PFSK-1 (cell line): ENCODE results near the gene CCDC88C.

Experiments used
- FOXP2 ChIP-seq: optimal IDR thresholded peaks from 2 replicates; pipeline ENCODE3; 2011; ENCODE audit warnings: borderline replicate concordance, control low read depth, inconsistent platforms; ENCODE audit not compliant: insufficient read depth; ENCODE audit errors: extremely low read length, extremely low read depth
- POLR2AphosphoS5 ChIP-seq: IDR thresholded peaks from 2 replicates; pipeline ENCODE4 v1.6.1; 2012; ENCODE audit warnings: low read depth, mild to moderate bottlenecking, control low read depth, low read length, moderate library complexity
- SIN3A ChIP-seq: IDR thresholded peaks from 2 replicates; pipeline ENCODE4 v1.6.1; 2012; ENCODE audit warnings: mild to moderate bottlenecking, low read length, moderate library complexity, borderline replicate concordance; ENCODE audit not compliant: insufficient read depth
- TAF1 ChIP-seq: IDR thresholded peaks from 2 replicates; pipeline ENCODE4 v1.6.1; 2012; ENCODE audit warnings: low read length, control low read depth, borderline replicate concordance; ENCODE audit not compliant: insufficient read depth
- TF ChIP-seq, protein P1 (sequence below), 2 experiments: IDR thresholded peaks; 2 replicates each; pipeline versions ENCODE4 v1.6.1 to v1.8.0; 2011 to 2012; ENCODE audit warnings: low read depth in 2 of 2, low read length in 2 of 2, control low read depth in 1 of 2, inconsistent platforms in 1 of 2, mild to moderate bottlenecking in 1 of 2, moderate library complexity in 1 of 2; ENCODE audit not compliant: insufficient read depth in 1 of 2

The CCDC88C gene

GRCh38 chr14:91414475-91414833, 3.2 kb downstream of the CCDC88C start:
- TF ChIP-seq, protein P1, sequence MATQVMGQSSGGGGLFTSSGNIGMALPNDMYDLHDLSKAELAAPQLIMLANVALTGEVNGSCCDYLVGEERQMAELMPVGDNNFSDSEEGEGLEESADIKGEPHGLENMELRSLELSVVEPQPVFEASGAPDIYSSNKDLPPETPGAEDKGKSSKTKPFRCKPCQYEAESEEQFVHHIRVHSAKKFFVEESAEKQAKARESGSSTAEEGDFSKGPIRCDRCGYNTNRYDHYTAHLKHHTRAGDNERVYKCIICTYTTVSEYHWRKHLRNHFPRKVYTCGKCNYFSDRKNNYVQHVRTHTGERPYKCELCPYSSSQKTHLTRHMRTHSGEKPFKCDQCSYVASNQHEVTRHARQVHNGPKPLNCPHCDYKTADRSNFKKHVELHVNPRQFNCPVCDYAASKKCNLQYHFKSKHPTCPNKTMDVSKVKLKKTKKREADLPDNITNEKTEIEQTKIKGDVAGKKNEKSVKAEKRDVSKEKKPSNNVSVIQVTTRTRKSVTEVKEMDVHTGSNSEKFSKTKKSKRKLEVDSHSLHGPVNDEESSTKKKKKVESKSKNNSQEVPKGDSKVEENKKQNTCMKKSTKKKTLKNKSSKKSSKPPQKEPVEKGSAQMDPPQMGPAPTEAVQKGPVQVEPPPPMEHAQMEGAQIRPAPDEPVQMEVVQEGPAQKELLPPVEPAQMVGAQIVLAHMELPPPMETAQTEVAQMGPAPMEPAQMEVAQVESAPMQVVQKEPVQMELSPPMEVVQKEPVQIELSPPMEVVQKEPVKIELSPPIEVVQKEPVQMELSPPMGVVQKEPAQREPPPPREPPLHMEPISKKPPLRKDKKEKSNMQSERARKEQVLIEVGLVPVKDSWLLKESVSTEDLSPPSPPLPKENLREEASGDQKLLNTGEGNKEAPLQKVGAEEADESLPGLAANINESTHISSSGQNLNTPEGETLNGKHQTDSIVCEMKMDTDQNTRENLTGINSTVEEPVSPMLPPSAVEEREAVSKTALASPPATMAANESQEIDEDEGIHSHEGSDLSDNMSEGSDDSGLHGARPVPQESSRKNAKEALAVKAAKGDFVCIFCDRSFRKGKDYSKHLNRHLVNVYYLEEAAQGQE (IDR thresholded peaks at IDR 0.05; ENCODE audit: insufficient read depth in 1 of 2, low read depth in 2 of 2, low read length in 2 of 2): no peak
- TF ChIP-seq TAF1: no peak
- no peak for TF ChIP-seq POLR2AphosphoS5
- no peak for TF ChIP-seq FOXP2
- no peak for TF ChIP-seq SIN3A

GRCh38 chr14:91413547-91414474, 3.8 kb downstream of the CCDC88C start:
- TF ChIP-seq FOXP2 (no peak), POLR2AphosphoS5 (no peak), SIN3A (no peak), TAF1 (no peak)
- TF ChIP-seq, protein P1 (IDR thresholded peaks at IDR 0.05; ENCODE audit: insufficient read depth in 1 of 2, low read depth in 2 of 2, low read length in 2 of 2): no peak

DNA sequence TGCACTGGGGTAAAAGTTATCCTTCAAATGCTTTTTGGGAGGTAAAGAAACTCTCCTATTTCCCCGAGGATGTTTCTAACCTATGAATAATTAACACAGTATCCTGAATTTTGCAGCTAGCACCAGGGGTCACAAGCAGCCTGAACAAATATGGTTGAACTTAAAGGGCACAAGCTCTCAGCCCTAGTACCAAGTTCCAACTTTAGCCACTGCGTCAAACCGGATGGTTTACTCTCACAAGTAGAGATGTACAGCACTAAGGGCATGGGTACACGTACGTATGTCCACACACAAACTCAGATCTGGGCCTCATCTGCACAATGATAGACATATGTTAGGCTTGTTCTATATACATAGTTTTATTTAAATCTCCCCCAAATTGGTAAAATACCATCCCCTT, 4.7 kb downstream of the CCDC88C start:
- TF ChIP-seq TAF1: no peak
- TF ChIP-seq, protein P1 (IDR thresholded peaks at IDR 0.05; ENCODE audit: insufficient read depth in 1 of 2, low read depth in 2 of 2, low read length in 2 of 2): no peak
- no peak for TF ChIP-seq POLR2AphosphoS5
- TF ChIP-seq SIN3A: no peak
- TF ChIP-seq FOXP2: no peak

GRCh38 chr14:91410771-91411536, 6.7 kb downstream of the CCDC88C start:
- TF ChIP-seq TAF1 (no peak), POLR2AphosphoS5 (no peak)
- TF ChIP-seq, protein P1 (IDR thresholded peaks at IDR 0.05; ENCODE audit: insufficient read depth in 1 of 2, low read depth in 2 of 2, low read length in 2 of 2): no peak
